DMS79 (cell line): ENCODE results near the gene ZSCAN18.
"Not testable (repeated sequence)": the region's sequence is repeated elsewhere in the genome, so short reads cannot be mapped to it uniquely, and the experiment has no call there.

ENCODE experiments used
- DNase-seq: peaks from one replicate; lab custom pipeline; 2025; lab: John Stamatoyannopoulos, UW

Gene ZSCAN18

GRCh38 chr19:58097781-58098681 is at the start of gene ZSCAN18:
ZSCAN18 (minus strand) TSS chr19:58098231; CDS start chr19:58090267, 7,964 bp downstream.
- DNase-seq, result peak; percentile 91

- DNase-seq, result not testable (repeated sequence)
Measured at GRCh38 chr19:58147475-58147874, 49.4 kb upstream of the ZSCAN18 start.

- DNase-seq, result no peak
Measured at GRCh38 chr19:58145849-58146248, 47.8 kb upstream of the ZSCAN18 start.

- no peak for DNase-seq
Measured at GRCh38 chr19:58134244-58134643, 36.2 kb upstream of the ZSCAN18 start.

- no peak for DNase-seq
Measured at GRCh38 chr19:58129284-58129683, 31.3 kb upstream of the ZSCAN18 start.

- DNase-seq, result no peak
Measured at GRCh38 chr19:58128041-58128685, 30.1 kb upstream of the ZSCAN18 start.

- DNase-seq, result no peak
Measured at GRCh38 chr19:58123354-58123753, 25.3 kb upstream of the ZSCAN18 start.

- no peak for DNase-seq
Measured at GRCh38 chr19:58118979-58119733, 21.1 kb upstream of the ZSCAN18 start.

GRCh38 chr19:58117841-58118575 is 20.0 kb upstream of the ZSCAN18 start:
- DNase-seq, result no peak

- DNase-seq, result no peak
Measured at GRCh38 chr19:58108546-58108817, 10.5 kb upstream of the ZSCAN18 start.

- DNase-seq, result no peak
Measured at GRCh38 chr19:58107778-58108545, 9.9 kb upstream of the ZSCAN18 start.

GRCh38 chr19:58098682-58098998 is 609 bp upstream of the ZSCAN18 start:
- DNase-seq, result no peak

- no peak for DNase-seq
Measured at GRCh38 chr19:58097349-58097748, 682 bp downstream of the ZSCAN18 start.

- no peak for DNase-seq
Measured at GRCh38 chr19:58096884-58097283, 1.1 kb downstream of the ZSCAN18 start.

- no peak for DNase-seq
Measured at GRCh38 chr19:58095328-58095727, 2.7 kb downstream of the ZSCAN18 start.

GRCh38 chr19:58093071-58093470 is 5.0 kb downstream of the ZSCAN18 start:
- DNase-seq, result no peak

GRCh38 chr19:58091251-58091995 is 6.6 kb downstream of the ZSCAN18 start:
- DNase-seq, result no peak

- DNase-seq, result no peak
Measured at GRCh38 chr19:58089846-58090245, 8.2 kb downstream of the ZSCAN18 start.

- DNase-seq, result no peak
Measured at GRCh38 chr19:58088521-58089052, 9.4 kb downstream of the ZSCAN18 start.
